Measurements from ENCODE around the gene ATF5. TPM values are rescaled to one million over a fixed set of nuclear protein-coding genes. Genes with fewer than 3 reads are reported as not detected.

ATF5 gene
- total and polyA plus RNA-seq, 10 of the 15 experiments (the other 5 are each of a cell fraction or from before 2014, with no cell fraction given), result 9.1 to 133 (median 24.0) TPM

GRCh38 chr19:49907745-49908446 lies 21.1 kb upstream of the ATF5 start (continued):
- TF ChIP-seq MLLT1 (IDR thresholded peaks at IDR 0.05), result no peak
- TF ChIP-seq IRF4 (IDR thresholded peaks at IDR 0.05; ENCODE audit: low read depth, low read length), result no peak
- peak; percentile 31; the same call in 1 of the 2 replicates for TF ChIP-seq EED (IDR thresholded peaks at IDR 0.05; ENCODE audit: low read depth)
- no peak for TF ChIP-seq MYB (IDR thresholded peaks at IDR 0.05; ENCODE audit: borderline replicate concordance, low read depth, low read length)
- TF ChIP-seq PKNOX1 (IDR thresholded peaks at IDR 0.05), result peak; percentile 60; the same call in 1 of the 2 replicates
- no peak for TF ChIP-seq ZNF24 (IDR thresholded peaks at IDR 0.05)
- TF ChIP-seq MTA3 (IDR thresholded peaks at IDR 0.05; ENCODE audit: borderline replicate concordance, low read length), result 0 out of 2 replicates have a peak, but pooled peaks have one; percentile 26
- 0 out of 2 replicates have a peak, but pooled peaks have one; percentile 33 for TF ChIP-seq CBFB (IDR thresholded peaks at IDR 0.05; ENCODE audit: low read depth)
- TF ChIP-seq, protein P1, sequence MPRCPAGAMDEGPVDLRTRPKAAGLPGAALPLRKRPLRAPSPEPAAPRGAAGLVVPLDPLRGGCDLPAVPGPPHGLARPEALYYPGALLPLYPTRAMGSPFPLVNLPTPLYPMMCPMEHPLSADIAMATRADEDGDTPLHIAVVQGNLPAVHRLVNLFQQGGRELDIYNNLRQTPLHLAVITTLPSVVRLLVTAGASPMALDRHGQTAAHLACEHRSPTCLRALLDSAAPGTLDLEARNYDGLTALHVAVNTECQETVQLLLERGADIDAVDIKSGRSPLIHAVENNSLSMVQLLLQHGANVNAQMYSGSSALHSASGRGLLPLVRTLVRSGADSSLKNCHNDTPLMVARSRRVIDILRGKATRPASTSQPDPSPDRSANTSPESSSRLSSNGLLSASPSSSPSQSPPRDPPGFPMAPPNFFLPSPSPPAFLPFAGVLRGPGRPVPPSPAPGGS (IDR thresholded peaks at IDR 0.05; ENCODE audit: borderline replicate concordance, insufficient read depth, low read depth, low read length, poor library complexity, severe bottlenecking), result peak; percentile 19
- TF ChIP-seq NFYB (IDR thresholded peaks at IDR 0.05; ENCODE audit: insufficient read depth, low read depth, low read length), result no peak
- peak; percentile 82 for TF ChIP-seq NR2F1 (conservative IDR thresholded peaks at IDR 0.05)
- TF ChIP-seq, protein P2, sequence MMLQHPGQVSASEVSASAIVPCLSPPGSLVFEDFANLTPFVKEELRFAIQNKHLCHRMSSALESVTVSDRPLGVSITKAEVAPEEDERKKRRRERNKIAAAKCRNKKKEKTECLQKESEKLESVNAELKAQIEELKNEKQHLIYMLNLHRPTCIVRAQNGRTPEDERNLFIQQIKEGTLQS (IDR thresholded peaks at IDR 0.05; ENCODE audit: borderline replicate concordance, extremely low read depth, low read depth, low read length), result no peak
- TF ChIP-seq SMARCA5 (IDR thresholded peaks at IDR 0.05), result peak; percentile 67; the same call in 1 of the 2 replicates
- TF ChIP-seq HSF1 (IDR thresholded peaks at IDR 0.05; ENCODE audit: low read depth, low read length), result no peak
- peak; percentile 56 for TF ChIP-seq RUNX3 (IDR thresholded peaks at IDR 0.05; ENCODE audit: low read length)
- TF ChIP-seq ZNF687 (IDR thresholded peaks at IDR 0.05), result peak; percentile 10; the same call in 1 of the 2 replicates
